GM20431 (cell line): ENCODE data around the gene YRDC.

Source experiments
- in situ Hi-C: fragments of 300-500 bp; cut with MseI, MboI; formaldehyde crosslinking; loops from one replicate; pipeline ENCODE4 v1.15.0; 2020; ENCODE audit warnings: low sequenced_read_pairs; ENCODE audit not compliant: unreplicated experiment

YRDC gene

GRCh38 chr1:37807555-37808368 lies at the start of gene YRDC, which contains the start of gene C1orf122:
Gene YRDC (minus strand): TSS chr1:37808208. CDS start chr1:37808180, 28 bp downstream.
Gene C1orf122 (plus strand): TSS chr1:37807790. CDS start chr1:37808405, 615 bp downstream.
- in situ Hi-C loops: no loop called here

GRCh38 chr1:37854406-37854805 lies 46.4 kb upstream of the YRDC start:
- in situ Hi-C loops: no loop called here

- in situ Hi-C loops: no loop called here
Observed at GRCh38 chr1:37853157-37853556, 45.1 kb upstream of the YRDC start.

- in situ Hi-C loops: no loop called here
Observed at GRCh38 chr1:37851782-37852210, 43.8 kb upstream of the YRDC start.

GRCh38 chr1:37851262-37851661 lies 43.3 kb upstream of the YRDC start:
- in situ Hi-C loops: no loop called here

GRCh38 chr1:37850352-37850955 lies 42.4 kb upstream of the YRDC start:
- in situ Hi-C loops: no loop called here

GRCh38 chr1:37849480-37849879 lies 41.5 kb upstream of the YRDC start:
- in situ Hi-C loops: no loop called here

GRCh38 chr1:37846647-37847339 lies 38.8 kb upstream of the YRDC start:
- in situ Hi-C loops: no loop called here

- in situ Hi-C loops: no loop called here
Observed at GRCh38 chr1:37845786-37846185, 37.8 kb upstream of the YRDC start.

- in situ Hi-C loops: no loop called here
Observed at GRCh38 chr1:37845049-37845646, 37.1 kb upstream of the YRDC start.

GRCh38 chr1:37844536-37844935 lies 36.5 kb upstream of the YRDC start:
- in situ Hi-C loops: no loop called here

GRCh38 chr1:37841652-37842051 lies 33.6 kb upstream of the YRDC start:
- in situ Hi-C loops: no loop called here

GRCh38 chr1:37840711-37841110 lies 32.7 kb upstream of the YRDC start:
- in situ Hi-C loops: no loop called here

- in situ Hi-C loops: no loop called here
Observed at GRCh38 chr1:37839676-37840075, 31.7 kb upstream of the YRDC start.

- in situ Hi-C loops: no loop called here
Observed at GRCh38 chr1:37836788-37837187, 28.8 kb upstream of the YRDC start.

GRCh38 chr1:37831809-37832208 lies 23.8 kb upstream of the YRDC start:
- in situ Hi-C loops: no loop called here

- in situ Hi-C loops: no loop called here
Observed at GRCh38 chr1:37831109-37831508, 23.1 kb upstream of the YRDC start.

- in situ Hi-C loops: no loop called here
Observed at GRCh38 chr1:37828410-37829074, 20.5 kb upstream of the YRDC start.

- in situ Hi-C loops: no loop called here
Observed at GRCh38 chr1:37825506-37825905, 17.5 kb upstream of the YRDC start.

- in situ Hi-C loops: no loop called here
Observed at GRCh38 chr1:37824001-37824400, 16.0 kb upstream of the YRDC start.
